HPDE6-E6E7 (cell line): ENCODE data around the gene TMEM184C.

Experiments
- DNase-seq: peaks from one replicate; pipeline ENCODE4 v3.0.0; 2011; ENCODE audit warnings: missing footprints; ENCODE audit errors: extremely low spot score

The TMEM184C gene

GRCh38 chr4:147599206-147599605 lies 18.0 kb upstream of the TMEM184C start:
- no peak for DNase-seq

GRCh38 chr4:147599769-147600168 lies 17.4 kb upstream of the TMEM184C start:
- no peak for DNase-seq

DNA sequence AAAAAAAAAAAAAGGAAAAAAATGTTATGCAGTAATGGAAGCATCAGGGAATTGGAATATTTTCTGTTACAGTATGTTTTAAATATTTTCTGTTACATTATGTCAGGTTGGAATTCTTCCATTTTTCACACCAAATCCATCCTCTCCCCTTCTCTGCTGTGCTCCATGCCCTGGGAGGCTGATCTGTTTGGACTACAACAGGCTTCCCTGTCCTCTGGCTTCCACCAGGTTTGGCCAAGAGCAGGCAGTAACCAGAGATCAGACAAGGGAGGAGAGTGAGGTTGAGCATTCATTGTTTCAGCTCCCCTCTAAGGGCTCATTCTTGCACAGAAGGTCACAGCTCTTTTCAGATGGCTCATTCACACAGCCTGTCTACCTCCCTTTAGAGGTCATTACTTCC lies 11.7 kb upstream of the TMEM184C start:
- DNase-seq, result no peak

DNA sequence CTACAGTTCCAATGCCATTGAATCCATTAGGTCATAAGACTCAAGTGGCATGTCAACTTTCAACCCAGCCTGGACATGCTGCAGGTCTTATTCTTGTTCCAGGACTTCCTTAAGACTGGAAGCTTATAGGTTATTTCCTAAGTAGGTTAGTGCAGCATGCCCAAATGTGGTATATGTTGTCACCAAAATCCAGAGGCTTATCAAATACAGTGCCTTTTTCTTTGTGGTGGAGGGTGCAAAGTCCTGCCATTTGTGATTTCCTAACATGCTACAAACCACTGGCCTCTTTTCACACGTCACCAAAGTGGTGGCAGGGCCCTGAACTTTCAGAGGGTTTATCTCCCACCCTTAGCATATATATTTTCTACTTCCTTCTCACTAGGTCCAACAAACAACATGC lies 9.7 kb upstream of the TMEM184C start:
- no peak for DNase-seq

- no peak for DNase-seq
These were observed 6.5 kb upstream of the TMEM184C start for GRCh38 chr4:147610686-147611085.

DNA sequence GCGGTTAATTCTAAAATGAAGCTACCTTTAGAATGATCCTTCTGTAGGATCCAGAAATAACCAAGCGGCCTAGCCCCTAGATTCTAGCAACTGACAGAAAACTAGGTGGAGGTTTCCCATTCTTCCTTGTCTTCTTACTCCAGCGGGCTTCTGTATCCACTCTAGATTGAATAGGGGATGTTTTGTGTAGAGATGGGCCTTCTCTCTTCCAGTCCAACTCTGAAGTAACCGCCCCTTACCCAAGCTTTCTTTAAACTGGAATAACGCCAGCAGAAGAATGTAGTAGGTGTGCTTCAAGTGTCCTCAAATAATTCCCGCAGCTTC lies 386 bp upstream of the TMEM184C start:
- DNase-seq, result no peak

GRCh38 chr4:147617841-147618691 lies 869 bp downstream of the TMEM184C start:
- DNase-seq, result no peak

DNA sequence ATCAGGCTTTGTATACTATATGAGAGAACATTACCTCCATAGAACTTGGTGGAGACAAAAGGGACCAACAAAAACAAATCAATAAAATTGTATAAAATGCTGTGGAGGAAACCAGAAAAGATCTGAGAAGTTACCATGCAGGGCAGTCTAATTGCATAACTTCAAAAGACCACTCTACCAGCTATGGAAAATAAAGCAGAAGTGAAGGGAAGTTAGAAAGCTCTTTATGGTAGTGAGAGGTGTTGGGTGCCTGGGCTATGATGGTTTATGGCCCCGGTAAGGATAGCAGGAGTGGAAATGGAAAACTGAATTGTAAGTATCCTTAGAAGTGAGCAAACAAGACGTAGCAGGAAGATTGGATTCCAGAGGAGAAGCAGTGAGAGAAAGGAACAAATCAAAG lies 3.1 kb downstream of the TMEM184C start:
- DNase-seq, result no peak

DNA sequence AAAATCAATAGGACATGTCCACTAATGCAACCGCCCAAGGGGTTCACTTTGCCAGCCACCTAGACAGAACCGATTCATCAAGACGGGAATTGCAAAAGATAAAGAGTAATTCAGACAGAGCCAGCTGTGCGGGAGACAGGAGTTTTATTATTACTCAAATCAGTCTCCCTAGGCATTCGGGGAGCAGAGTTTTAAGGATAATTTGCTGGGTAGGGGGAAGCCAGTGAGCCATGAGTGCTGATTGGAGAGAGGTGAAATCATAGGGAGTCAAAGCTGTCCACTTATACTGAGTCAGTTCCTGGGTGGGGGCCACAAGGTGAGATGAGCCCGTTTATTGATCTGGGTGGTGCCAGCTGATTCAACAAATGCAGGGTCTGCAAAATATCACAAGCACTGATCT lies 8.5 kb downstream of the TMEM184C start:
- no peak for DNase-seq

GRCh38 chr4:147626903-147627302 lies 9.7 kb downstream of the TMEM184C start:
- no peak for DNase-seq

DNA sequence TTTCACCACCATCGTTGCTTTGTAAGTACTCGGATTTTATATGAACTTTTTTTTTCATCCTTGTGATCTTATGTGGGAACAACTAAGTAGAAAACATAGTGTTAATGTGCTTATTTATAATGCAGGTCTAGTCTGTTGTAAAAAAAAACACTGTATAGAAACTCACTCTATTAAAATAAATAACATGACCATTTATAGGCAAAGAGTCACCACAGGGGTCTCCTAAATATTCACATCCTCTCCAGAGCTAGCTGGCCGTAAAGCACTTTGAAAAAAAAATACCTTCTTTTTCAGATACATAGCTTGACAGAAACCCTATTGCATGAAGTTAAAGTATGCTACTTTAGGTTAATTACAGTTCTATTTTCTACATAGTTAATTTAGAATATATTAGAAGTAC lies 11.2 kb downstream of the TMEM184C start:
- DNase-seq, result no peak

DNA sequence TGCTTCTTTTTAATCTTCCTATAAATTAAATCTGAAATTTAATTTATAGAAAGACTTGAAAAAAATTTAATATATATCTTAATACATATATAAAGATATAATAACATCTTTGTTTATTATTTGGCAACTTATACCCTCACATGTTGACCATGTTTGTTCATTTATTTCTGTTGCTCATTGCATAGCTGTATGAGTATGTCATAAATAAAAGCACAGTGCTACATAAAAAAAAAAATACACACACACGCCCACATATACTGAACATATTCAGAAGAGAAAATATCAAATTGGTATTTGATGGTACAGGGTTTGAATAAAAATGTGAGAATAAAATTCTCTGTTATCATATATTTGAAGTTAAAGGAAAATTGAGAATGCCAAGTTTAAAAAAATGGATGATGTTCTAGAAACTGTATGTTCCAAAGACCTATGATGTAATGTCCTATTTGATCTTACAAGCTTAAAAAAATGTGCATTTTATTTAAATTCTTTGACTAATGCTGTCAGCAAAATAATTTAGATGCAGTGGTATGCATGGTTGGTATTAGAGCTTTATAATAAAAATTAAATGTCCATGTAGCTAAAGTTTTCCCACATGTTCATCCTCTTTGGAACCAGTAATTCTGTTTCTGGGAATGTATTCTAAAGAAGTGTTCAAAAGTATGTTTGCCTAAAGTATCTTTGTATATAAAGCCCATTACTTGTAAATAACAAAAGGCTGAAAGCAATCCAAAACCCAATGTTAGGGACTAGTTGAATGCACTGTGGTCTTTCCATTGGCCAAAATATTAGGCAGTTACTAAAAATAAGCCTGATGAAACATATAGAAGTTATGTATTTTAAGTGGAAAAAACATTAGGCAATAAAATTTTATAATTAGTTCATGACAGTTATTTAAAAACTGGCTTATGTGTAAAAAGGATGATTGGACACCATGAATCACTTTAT lies 12.9 kb downstream of the TMEM184C start:
- no peak for DNase-seq

DNA sequence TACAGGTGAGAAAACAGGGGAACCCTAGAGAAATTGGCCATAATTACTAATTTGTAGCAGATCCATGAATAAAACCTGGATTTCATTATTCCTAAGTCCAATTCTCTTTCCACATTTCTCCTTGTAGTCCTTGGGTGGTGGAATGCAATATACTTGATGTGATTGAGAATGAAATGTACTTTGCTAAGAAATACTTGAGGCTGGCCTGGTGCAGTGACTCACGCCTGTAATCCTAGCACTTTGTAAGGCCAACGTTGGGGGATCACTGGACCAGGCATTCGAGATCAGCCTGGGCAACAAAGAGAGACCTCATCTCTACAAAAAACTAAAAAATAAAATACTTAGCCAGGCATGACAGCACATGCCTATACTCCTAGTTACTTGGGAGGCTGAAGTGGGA lies 15.9 kb downstream of the TMEM184C start:
- DNase-seq, result no peak

DNA sequence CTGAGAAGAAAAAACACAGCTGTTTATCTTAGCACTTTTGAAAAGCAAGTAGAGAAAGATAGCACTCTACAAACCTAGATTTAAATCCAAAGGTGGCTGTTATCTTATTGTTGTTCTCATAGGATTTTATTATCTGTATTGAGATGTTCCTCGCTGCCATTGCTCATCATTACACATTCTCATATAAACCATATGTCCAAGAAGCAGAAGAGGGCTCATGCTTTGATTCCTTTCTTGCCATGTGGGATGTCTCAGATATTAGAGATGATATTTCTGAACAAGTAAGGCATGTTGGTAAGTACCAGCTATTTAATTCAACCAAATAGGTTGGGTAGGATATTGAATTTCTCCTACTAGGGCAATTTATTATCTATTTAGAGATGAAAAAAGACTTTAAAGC lies 16.4 kb downstream of the TMEM184C start:
- DNase-seq, result no peak

- DNase-seq, result no peak
These were observed 18.2 kb downstream of the TMEM184C start for GRCh38 chr4:147635348-147635747.

DNA sequence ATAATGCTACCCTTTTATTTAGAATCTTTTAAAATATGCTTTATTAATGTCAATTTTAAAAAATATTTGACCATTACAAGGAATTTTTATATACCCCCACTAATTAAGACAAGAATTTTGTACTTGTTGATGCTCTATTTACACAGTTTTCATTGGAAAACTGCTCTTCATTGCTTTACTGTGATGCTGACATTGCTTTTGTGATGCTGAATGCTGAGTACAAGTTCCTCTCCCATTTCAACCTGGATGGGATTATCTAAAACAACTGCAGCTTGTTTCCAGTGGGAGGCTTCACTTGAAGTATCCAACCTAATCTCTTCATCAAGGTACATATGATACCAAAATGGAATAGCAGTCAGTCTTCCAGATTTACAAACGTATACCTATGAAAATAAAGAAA lies 21.2 kb downstream of the TMEM184C start:
- DNase-seq, result no peak

- DNase-seq, result no peak
These were observed 21.7 kb downstream of the TMEM184C start for GRCh38 chr4:147638942-147639341.

DNA sequence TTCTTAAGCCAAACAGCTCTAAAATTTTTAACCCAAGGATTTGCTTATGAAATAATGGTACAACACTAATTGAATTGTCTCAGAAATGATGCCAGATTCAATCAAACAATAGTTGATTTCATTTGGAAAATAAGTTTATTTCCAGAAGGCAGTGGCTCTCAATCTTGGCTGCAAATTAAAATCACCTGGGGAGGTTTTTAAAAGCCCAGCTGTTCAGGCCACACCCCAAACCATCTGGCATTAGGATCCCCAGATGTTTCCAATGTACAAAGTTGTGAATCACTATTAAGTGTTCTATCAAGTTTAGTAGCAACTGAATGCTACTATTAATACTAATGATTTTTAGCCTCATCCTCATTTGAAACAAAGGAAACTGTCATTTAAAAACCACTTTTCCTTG lies 22.2 kb downstream of the TMEM184C start:
- no peak for DNase-seq

DNA sequence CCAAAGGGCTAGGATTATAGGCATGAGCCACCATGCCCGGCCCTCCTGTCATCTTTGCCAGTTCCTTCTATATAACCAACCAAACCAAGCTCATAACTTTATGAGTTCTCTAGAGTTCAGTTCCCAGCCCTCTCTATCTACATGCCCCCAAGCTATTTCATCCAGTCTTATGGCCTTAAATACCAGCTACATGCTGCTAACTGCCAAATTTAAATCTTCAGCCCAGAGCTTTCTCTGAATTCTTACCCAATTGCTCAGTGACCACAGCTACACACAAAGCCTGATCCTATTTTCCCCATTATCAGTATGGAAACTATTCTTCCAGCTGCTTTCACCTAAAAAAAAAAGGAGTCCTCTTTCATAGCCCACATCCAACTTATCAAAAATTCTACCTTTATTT lies 23.1 kb downstream of the TMEM184C start:
- no peak for DNase-seq

- no peak for DNase-seq
These were observed 26.4 kb downstream of the TMEM184C start for GRCh38 chr4:147643616-147644015.

DNA sequence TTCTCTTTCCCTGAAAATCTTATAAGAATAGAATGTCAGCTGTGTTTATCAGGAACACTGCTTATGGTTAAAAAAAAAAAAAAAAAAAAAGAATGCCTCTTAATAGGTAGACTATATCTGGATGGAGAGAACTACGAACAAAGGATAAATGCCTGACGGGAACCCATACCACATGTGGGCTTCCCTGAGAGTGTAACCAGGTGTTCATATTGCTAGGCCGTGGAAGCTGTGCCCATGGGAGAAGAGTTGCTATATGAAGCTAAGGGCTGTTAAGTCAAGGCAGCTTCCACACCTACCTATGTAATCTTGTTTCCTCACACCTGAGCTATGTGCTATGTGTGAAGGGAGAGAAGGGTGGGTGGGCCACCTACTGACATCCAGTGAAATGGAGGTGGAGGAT lies 27.3 kb downstream of the TMEM184C start:
- no peak for DNase-seq

- no peak for DNase-seq
These were observed 27.9 kb downstream of the TMEM184C start for GRCh38 chr4:147645099-147645498.

DNA sequence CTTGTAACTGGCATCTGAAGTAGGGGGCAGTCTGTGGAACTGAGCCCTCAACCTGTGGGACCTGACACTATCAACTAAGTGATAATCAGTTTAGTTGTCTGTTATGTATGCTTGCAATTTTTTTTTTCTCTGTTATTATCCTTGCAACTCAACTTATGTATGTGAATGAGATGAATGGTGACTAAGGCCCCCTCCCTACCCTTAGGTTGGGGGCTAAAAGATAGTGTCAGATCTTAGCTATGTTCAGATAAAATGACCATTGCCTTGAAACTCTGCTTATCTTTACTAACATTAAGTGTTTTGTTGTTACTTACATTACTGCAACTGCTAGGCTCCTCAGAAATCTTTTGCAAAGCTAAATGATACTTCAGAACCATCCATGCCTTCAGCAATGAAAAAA lies 31.5 kb downstream of the TMEM184C start:
- no peak for DNase-seq
